C4-2B (cell line): ENCODE data around the gene LTO1.

Experiments used
- H3K27ac ChIP-seq: fragments of 450-650 bp; 2 replicates; pipeline ENCODE4 v1.5.1; 2017
- ZFX ChIP-seq: fragments of 450-650 bp; IDR thresholded peaks from 2 replicates; pipeline ENCODE4 v1.6.1; 2017
- TF ChIP-seq, protein P1 (sequence below): fragments of 450-650 bp; conservative IDR thresholded peaks from 2 replicates; pipeline ENCODE4 v1.5.1; 2017; ENCODE audit warnings: mild to moderate bottlenecking

The LTO1 gene

DNA sequence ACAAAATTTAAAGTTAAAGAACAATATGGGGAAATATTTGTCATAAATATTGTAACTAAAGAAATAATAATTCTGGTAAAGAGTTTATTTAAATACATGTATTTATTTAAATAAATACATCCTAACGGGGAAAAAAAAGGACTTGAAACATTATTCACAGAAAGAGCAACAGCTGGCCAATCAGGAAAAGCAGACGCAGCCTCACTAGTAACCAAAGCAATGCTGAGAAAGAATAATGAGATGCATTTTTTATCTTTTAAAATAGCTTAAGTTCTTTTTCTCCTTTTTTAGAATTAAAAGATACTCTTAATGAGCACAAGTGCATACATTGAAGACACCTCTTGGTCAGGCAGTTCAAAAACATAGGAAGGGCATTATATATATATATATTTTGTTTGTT is 2.6 kb upstream of the LTO1 start:
- TF ChIP-seq, protein P1, sequence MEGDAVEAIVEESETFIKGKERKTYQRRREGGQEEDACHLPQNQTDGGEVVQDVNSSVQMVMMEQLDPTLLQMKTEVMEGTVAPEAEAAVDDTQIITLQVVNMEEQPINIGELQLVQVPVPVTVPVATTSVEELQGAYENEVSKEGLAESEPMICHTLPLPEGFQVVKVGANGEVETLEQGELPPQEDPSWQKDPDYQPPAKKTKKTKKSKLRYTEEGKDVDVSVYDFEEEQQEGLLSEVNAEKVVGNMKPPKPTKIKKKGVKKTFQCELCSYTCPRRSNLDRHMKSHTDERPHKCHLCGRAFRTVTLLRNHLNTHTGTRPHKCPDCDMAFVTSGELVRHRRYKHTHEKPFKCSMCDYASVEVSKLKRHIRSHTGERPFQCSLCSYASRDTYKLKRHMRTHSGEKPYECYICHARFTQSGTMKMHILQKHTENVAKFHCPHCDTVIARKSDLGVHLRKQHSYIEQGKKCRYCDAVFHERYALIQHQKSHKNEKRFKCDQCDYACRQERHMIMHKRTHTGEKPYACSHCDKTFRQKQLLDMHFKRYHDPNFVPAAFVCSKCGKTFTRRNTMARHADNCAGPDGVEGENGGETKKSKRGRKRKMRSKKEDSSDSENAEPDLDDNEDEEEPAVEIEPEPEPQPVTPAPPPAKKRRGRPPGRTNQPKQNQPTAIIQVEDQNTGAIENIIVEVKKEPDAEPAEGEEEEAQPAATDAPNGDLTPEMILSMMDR = no peak
- no peak for TF ChIP-seq ZFX

DNA sequence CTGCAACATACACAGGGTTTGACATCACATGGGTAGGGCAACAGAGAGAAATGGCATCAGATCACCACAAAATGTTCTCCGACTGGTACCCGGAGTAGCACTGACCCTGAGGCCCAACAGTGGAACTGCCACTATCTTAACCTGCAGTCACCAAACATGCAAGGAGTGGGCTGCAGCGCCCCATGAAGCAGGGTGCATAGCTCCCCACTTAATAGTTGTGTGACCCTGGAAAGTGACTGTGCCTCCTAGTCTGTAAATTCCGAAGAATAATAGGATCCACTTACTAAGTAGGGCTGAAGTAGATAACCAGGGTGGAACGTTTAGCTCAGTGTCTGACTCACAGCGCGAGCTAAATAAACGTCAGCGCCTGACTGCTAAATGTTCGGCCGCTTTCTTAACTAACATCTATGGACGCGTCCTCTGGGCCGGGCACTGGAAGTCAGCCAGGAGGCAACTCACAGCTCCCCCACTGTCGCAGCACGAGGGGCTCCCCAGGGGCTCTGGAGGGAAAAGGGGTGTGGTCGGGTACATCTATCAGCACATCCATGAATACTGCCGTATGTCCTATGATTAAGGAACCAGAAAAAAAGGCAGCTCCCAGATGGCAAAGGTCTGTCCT is 777 bp downstream of the LTO1 start:
- TF ChIP-seq, protein P1 = no peak
- TF ChIP-seq ZFX = no peak
- H3K27ac ChIP-seq = peak overlapping the region; percentile 82

More for the DNA sequence above, 2.6 kb upstream of the LTO1 start:
- no peak overlapping the region for H3K27ac ChIP-seq

DNA sequence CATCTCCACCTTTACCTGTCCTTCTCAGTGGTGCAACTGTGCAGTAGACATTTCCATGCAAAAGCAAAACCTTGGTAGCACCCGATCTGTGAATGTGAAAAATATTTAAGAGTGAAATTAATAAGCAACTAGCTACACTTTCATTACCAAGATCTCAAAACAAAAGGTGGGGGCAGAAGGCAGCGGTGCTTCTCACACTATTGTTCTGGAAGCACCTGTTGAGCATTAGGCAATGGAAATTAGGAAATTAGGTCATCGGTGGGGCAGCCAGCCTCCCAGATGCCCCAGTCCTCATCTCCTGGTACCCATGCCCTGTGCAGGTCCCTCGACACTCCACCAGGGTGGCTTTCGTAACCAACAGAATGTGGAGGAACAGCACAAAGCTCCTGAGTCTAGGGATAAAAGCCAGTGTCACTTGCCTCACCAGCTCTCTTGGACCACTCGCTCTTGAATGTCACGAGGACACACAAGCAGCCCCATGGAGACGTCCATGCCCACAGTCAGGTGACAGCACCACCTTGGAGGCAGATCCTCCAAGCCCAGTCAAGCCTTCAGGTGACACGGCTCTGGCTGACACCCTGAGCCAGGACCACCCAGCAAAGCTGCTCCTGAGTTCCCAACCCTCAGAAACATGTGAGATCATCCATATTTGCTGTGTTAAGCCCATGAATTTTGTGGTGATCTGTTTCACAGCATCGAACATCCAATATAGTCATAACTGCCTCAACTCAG is 3.3 kb downstream of the LTO1 start:
- TF ChIP-seq, protein P1 = no peak
- TF ChIP-seq ZFX = no peak
- H3K27ac ChIP-seq = no peak overlapping the region

DNA sequence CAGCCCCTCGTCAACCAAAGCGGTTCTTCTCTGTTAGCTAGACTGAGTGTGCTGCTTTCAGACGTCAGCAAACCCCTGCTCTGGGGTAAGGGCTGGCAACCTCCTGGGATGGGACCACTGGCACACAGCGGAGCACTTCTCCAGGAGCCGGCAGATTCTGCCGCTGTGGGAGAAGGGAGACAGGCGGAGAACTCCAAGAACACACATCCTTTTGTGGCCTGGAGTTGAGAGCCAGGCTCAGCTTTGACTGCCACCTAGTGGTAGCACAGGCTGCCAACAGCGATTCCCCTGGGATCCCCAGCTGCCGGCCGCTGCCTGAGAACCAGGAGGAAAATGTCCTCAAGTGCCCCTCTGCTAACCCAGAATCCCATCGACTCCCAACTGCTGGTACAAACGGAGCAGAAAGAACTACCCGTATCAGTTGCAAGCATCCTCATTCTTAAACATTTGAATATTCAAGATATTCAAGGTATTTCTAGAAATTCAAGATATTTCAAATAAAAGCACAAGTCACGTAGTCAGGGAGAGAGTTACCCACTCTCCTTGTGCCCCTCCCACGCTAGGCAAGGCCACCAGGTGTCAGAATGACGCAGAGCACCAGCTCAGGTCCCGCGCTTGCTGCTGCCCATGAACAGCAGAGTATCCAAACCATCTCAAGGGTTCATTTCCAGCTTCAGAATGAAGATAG is 4.9 kb downstream of the LTO1 start:
- TF ChIP-seq, protein P1 = peak; percentile 97
- no peak for TF ChIP-seq ZFX
- H3K27ac ChIP-seq = no peak overlapping the region

DNA sequence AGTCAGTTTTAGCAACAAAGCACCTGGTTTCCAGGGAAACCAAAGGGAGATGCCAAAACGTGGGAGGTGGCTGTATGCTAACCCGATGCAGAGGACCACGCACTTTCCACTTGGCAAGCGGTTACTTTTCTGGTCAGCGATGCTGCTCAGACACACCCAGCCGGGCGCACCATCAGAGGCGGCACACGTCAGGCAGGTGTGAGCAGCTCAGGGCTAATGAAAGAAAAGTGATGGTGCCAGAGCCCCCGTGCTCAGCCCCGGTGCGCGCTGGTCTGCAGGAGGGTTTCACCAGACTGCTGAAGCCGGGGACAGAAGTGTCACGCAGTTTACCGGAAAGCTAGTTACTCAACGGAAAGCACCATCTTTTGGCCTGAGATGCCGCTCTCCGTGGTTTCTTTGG is 5.7 kb downstream of the LTO1 start:
- TF ChIP-seq, protein P1 = no peak
- TF ChIP-seq ZFX = no peak
- H3K27ac ChIP-seq = no peak overlapping the region

DNA sequence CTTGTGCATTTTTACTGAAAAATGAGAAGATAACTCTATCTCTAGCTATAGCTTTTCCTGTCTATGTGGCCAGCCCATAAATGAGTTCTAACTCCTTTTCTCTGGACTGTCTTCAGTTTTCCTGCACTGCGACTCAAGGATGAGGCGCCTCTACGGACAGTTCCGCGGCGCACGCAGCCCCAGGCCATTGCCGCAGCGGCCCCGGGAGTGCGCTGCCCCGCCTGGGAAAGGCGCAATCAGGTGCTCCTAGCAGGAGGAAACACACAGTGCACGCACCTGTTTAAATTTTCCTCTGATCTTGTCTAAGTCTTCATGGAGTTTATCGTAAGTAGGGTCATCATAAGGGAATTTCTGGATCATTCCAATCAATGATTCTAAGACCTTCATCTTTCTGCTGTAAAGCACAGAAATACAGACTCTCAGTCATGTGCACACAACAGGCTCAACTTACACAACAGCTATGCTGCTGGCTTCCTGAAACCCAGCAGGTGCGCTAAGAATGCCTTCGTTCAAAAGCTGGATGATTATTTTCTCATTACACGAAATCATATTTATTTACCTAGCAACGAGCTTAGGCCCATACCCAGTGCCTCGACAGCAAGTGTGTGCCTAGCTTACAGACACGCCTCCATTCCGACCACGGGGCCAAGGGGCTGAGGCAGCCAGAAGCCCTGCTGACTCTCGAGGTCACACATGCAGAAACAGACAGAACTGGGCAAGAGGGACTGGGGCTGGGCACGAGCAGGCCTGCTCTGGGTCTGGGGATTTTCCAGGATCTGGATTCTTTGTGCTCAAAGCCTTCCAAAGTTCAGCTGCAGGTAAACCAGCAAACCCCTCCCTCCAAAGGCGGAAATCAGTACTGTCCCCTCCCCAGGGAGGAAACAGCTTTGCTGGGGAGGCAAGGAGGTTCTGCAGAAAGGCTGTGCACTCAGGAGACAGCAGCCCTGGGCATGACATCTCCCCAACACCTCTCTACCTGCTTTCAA is 7.2 kb downstream of the LTO1 start:
- H3K27ac ChIP-seq = no peak overlapping the region
- no peak for TF ChIP-seq ZFX
- TF ChIP-seq, protein P1 = no peak
